ENCODE results near the gene MOGAT3. TPM values are rescaled to one million over a fixed set of nuclear protein-coding genes. Genes with fewer than 3 reads are reported as not detected.
A peak's percentile ranks its signal among the peaks of the same experiment; 100 is the strongest.

MOGAT3 gene
- total RNA-seq, result not detected

DNA sequence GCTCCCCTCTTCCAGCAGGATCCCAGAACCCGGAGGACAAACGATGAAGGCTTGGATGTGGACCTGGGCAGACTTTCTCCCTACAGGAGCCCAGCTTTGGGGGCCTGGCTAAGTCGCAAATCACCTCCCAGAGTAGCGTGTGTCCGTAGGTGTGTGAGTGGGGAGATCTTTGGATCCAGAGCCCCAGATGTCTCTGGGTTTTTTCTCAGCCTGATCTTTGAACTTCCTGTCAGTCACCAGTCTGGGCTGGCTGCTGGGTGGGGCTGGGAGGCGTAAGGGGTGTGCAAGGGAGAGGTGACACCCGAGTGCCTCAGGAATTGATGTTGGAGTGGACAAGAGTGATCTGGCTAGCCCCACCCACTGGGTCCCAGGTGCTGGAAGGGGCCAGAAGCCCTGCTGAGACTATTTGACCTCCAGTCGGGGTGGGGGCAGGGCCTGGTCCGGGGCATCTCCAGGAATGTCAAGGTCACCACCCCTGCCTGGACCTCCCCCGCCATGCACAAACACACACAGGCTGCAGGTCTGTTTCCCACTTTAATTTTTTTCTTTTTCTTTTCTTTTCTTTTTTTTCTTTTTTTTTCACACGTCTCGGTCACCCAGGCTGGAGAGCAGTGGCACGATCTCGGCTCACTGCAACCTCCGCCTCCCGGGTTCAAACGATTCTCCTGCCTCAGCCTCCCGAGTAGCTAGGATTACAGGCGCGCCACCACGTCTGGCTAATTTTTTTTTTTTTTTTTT is at the start of gene MOGAT3:
Gene MOGAT3, minus strand, starts transcription at position 175 of the 738 bp plus-strand sequence. CDS start 182 bp downstream, outside the sequence.
- Mint-ChIP-seq H3K36me3 (peaks cover under 1% of the 10 kb centered on the region), H3K27me3 (peaks cover 43% of the 10 kb centered on the region), H3K4me1 (peaks cover 7% of the 10 kb centered on the region), H3K9me3 (no peaks in the 10 kb centered on the region), H3K27ac (no peak within 1 kb of the TSS), H3K4me3 (no peak within 1 kb of the TSS)
- DNase-seq, result no peak

DNA sequence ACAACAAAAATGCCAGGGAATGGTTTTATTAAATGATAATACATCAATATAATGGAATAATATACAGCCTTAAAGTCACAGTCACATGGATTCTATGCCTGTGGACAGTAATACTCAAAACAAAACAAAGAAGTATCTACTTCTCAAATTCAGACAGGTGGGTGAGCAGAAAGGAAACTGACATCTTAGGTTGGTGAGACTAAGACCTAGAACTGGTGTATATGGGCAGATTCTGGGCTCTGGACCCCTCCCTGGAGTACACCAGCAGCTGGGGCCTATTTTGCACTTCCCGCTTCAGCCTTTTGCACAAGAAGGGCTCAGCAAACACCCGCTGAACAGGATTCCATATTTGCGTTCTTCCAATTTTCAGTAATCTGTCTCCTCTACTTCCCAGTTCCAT is 49.5 kb upstream of the MOGAT3 start:
- Mint-ChIP-seq H3K4me3 (peak overlapping the region; percentile 96), H3K27me3 (peaks cover 5% of the 10 kb centered on the region), H3K36me3 (peaks cover 23% of the 10 kb centered on the region), H3K27ac (peak overlapping the region; percentile 62), H3K9me3 (no peaks in the 10 kb centered on the region), H3K4me1 (peaks cover 32% of the 10 kb centered on the region)
- DNase-seq, result no peak

DNA sequence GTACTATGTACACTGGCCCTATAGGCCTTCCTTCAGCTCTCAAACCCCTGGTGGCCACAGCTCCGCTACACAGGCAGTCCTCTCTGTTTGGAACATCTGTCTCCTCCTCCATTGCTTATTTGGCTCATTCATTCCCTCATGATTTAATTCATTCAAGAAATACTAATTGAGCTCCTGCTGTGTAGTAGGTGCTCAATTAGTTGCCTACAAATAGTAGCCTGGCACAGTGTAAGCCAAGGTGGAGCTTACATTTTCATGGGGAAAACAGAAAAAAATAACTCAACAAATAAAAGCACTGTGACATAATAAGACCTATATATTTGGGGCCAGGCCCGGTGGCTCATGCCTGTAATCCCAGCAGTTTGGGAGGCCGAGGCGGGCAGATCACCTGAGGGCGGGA is 47.4 kb upstream of the MOGAT3 start:
- H3K36me3 Mint-ChIP-seq, result peaks cover 33% of the 10 kb centered on the region
- peak overlapping the region; percentile 20 for H3K4me3 Mint-ChIP-seq
- DNase-seq, result no peak
- no peaks in the 10 kb centered on the region for H3K27me3 Mint-ChIP-seq
- no peaks in the 10 kb centered on the region for H3K9me3 Mint-ChIP-seq
- peaks cover 43% of the 10 kb centered on the region for H3K4me1 Mint-ChIP-seq
- H3K27ac Mint-ChIP-seq, result no peak overlapping the region

DNA sequence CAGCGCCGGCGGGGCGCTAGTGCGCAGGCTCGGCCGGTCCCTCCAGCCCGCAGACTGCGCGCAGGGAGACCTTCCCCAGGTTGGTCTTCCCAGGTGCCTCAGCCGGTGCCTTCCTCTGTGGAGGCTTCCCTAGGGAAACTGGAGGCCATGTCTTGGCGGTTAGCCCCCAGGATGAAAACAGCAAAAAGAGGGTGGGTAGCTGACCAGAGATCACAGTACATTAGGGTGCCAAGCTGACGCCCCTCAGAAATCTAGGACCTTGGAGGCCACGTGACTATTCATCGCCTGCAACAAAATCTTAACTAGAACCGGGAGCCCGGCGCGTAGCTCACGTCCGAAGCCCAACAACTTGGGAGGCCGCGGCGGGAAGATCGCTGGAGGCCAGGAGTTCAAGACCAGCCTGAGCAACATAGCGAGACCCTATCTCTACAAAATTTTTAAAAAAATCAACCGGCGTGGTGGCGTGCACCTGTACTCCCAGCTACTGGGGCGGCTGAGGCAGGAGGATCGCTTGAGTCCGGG is 44.4 kb upstream of the MOGAT3 start:
- H3K36me3 Mint-ChIP-seq, result peaks cover 27% of the 10 kb centered on the region
- no peak for DNase-seq
- peak overlapping the region; percentile 94 for H3K27ac Mint-ChIP-seq
- no peaks in the 10 kb centered on the region for H3K27me3 Mint-ChIP-seq
- H3K4me3 Mint-ChIP-seq, result peak overlapping the region; percentile 96
- peaks cover 40% of the 10 kb centered on the region for H3K4me1 Mint-ChIP-seq
- H3K9me3 Mint-ChIP-seq, result no peaks in the 10 kb centered on the region

DNA sequence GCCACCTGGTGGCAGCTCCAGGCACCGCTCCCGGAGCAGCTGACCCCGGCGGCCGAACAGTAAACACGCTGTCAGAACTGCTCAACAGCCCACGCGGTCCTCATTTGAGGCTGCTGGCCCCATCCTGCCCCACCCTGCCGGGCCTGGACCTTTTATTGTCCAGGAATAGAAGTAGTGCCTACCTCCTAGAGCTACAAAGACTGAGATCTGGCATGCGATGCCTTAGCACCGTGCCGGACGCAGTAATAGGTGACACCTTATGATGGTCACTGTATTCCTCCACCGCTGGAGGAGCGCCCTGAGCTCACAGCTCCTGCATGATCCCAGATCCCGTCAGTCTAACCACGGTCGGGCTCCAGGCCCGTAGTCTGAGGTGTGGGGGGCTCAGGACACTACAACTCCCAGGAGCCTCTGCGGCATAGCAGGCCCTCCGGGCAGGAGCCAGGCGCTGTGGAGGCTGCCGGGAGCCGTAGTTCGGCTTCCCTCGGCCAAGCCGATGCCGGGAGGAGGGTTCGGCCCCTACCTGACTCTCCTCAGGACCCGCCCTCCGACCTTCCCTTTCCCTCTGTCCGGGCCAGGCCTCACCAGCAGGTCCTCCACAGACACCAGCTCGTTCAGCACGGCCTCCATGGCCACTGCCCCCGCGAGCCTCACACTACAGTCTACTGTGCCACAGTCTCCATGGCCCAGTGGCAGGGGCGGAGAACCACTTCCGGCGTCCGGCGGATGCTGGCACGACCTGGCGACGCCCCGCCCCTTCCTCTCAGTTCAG is 43.7 kb upstream of the MOGAT3 start, which contains the start of gene FIS1:
Gene FIS1, minus strand, starts transcription at position 707 of the 772 bp plus-strand sequence. Its CDS starts 77 bp downstream, at position 630.
- DNase-seq, result peak; percentile 96
- Mint-ChIP-seq H3K36me3 (peaks cover 27% of the 10 kb centered on the region), H3K4me3 (peak within 1 kb of the TSS; percentile 96), H3K9me3 (no peaks in the 10 kb centered on the region), H3K27me3 (no peaks in the 10 kb centered on the region), H3K27ac (peak within 1 kb of the TSS; percentile 94), H3K4me1 (peaks cover 37% of the 10 kb centered on the region)

- H3K27me3 Mint-ChIP-seq, result no peaks in the 10 kb centered on the region
- peak overlapping the region; percentile 96 for H3K4me3 Mint-ChIP-seq
- H3K27ac Mint-ChIP-seq, result peak overlapping the region; percentile 94
- H3K9me3 Mint-ChIP-seq, result no peaks in the 10 kb centered on the region
- H3K4me1 Mint-ChIP-seq, result peaks cover 36% of the 10 kb centered on the region
- DNase-seq, result no peak
- H3K36me3 Mint-ChIP-seq, result peaks cover 27% of the 10 kb centered on the region
Observed at GRCh38 chr7:101243646-101244374, 43.0 kb upstream of the MOGAT3 start.

DNA sequence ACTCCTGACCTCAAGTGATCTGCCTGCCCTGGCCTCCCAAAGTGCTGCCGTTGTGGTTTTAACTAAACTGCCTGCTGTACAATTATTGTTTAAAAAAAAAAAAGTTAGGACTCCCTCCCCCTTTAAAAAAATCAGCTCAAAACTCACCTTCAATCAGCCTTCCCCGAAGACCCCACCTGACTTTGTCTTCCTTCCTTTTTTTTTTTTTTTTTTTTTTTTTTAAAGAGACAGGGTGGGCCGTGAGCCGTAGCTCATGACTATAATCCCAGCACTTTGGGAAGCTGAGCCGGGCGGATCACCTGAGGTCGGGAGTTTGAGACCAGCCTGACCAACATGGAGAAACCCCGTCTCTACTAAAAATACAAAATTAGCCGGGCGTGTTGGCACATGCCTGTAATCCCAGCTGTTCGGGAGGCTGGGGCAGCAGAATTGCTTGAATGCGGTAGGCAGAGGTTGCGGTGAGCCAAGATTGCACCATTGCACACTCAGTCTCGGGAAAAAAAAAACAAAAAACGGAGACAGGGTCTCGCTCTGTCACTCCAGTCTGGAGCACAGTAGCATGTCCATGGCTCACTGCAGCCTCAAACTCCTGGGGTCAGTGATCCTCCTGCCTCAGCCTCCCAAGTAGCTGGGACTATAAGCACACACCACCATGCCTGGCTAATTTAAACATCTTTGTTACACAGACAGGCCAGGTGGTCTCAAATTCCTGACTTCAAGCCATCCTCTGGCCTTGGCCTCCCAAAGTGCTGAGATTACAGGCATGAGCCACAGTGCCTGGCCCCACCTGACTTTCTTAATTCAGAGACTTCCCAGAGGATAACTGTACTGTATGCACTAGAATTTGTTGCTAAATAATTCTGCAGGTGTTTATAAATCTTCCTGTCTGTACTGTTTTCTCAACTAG is 40.9 kb upstream of the MOGAT3 start:
- Mint-ChIP-seq H3K4me1 (peaks cover 30% of the 10 kb centered on the region), H3K27ac (no peak overlapping the region), H3K36me3 (peaks cover 22% of the 10 kb centered on the region), H3K27me3 (no peaks in the 10 kb centered on the region), H3K9me3 (no peaks in the 10 kb centered on the region), H3K4me3 (no peak overlapping the region)
- DNase-seq, result no peak

GRCh38 chr7:101241015-101241363 is 40.2 kb upstream of the MOGAT3 start:
- Mint-ChIP-seq H3K4me3 (no peak overlapping the region), H3K4me1 (peaks cover 28% of the 10 kb centered on the region), H3K36me3 (peaks cover 20% of the 10 kb centered on the region), H3K27ac (no peak overlapping the region), H3K27me3 (no peaks in the 10 kb centered on the region), H3K9me3 (no peaks in the 10 kb centered on the region)
- no peak for DNase-seq

GRCh38 chr7:101240226-101241014 is 39.6 kb upstream of the MOGAT3 start:
- H3K9me3 Mint-ChIP-seq, result no peaks in the 10 kb centered on the region
- no peak for DNase-seq
- peaks cover 15% of the 10 kb centered on the region for H3K36me3 Mint-ChIP-seq

DNA sequence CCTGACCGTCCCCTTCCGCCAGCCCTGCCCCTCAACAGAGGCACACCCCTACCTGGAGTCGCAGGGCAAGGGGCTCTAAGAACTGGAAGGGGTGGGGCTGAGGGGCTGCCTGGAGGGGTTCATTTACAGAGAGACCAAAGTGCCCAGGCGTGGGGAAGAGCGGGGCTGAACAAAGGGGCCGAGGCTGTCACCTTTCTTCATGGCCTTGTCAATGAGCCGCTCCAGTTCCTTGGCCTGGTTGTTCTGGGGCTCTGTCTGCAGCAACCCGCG is 39.0 kb upstream of the MOGAT3 start:
- H3K27me3 Mint-ChIP-seq, result no peaks in the 10 kb centered on the region
- no peak for DNase-seq
- peaks cover 10% of the 10 kb centered on the region for H3K36me3 Mint-ChIP-seq
- peaks cover 18% of the 10 kb centered on the region for H3K4me1 Mint-ChIP-seq
- H3K27ac Mint-ChIP-seq, result no peak overlapping the region
- no peaks in the 10 kb centered on the region for H3K9me3 Mint-ChIP-seq
- no peak overlapping the region for H3K4me3 Mint-ChIP-seq

More at GRCh38 chr7:101240226-101241014, 39.6 kb upstream of the MOGAT3 start:
- no peak overlapping the region for H3K27ac Mint-ChIP-seq
- no peak overlapping the region for H3K4me3 Mint-ChIP-seq
- H3K27me3 Mint-ChIP-seq, result no peaks in the 10 kb centered on the region
- peaks cover 23% of the 10 kb centered on the region for H3K4me1 Mint-ChIP-seq

DNA sequence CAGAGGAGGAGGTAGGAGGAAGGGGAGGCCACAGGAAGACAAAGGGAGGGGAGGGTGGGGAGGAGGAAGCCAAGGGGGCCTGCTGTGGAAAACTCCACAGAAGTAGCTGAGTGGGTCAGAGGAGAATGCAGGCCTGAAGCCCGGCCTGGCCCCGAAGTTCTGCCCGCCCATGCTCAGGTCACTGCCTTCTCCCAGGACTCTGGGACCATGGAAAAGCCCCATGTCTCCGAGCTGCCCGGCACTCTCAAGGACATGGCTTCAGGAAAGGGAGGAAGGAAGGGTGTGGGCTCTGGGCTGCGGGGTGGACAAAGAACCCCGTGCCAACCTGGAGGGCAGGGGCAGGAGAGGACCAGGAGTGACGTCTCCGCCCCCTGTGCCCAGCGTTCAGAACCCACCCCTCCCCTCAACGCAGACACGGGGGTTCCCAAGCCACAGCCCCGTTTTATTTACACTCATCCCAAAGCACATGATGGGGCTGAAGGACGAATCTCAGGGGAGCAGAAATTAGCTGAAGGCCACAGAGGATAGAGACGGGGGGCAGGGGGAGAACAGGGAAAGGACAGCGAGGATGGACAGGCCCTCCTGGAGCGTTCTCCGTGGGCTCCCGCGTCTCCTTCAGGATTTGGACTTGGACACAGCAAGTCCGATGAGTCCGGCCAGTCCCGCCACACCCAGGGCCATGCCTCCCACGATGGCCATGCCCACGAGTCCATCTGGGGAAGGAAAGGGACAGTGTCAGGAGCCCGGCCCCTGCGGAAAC is 38.5 kb upstream of the MOGAT3 start:
- Mint-ChIP-seq H3K27ac (no peak overlapping the region), H3K9me3 (no peaks in the 10 kb centered on the region), H3K36me3 (peaks cover 8% of the 10 kb centered on the region), H3K4me3 (no peak overlapping the region), H3K27me3 (no peaks in the 10 kb centered on the region), H3K4me1 (peaks cover 18% of the 10 kb centered on the region)
- DNase-seq, result no peak

GRCh38 chr7:101238226-101239182 is 37.7 kb upstream of the MOGAT3 start:
- Mint-ChIP-seq H3K36me3 (peaks cover 4% of the 10 kb centered on the region), H3K27me3 (no peaks in the 10 kb centered on the region), H3K9me3 (no peaks in the 10 kb centered on the region), H3K4me3 (no peak overlapping the region), H3K4me1 (peaks cover 13% of the 10 kb centered on the region), H3K27ac (no peak overlapping the region)
- no peak for DNase-seq

Data from activated naive CD8-positive, alpha-beta T cell treated with anti-CD3 and anti-CD28 coated beads for 36 hours (primary cell).